ENCODE results near the gene MAP1LC3A. TPM values are rescaled to one million over a fixed set of nuclear protein-coding genes. Genes with fewer than 3 reads are reported as not detected.

Gene MAP1LC3A
- total RNA-seq, 1 experiment from 2014 or later: not detected

DNA sequence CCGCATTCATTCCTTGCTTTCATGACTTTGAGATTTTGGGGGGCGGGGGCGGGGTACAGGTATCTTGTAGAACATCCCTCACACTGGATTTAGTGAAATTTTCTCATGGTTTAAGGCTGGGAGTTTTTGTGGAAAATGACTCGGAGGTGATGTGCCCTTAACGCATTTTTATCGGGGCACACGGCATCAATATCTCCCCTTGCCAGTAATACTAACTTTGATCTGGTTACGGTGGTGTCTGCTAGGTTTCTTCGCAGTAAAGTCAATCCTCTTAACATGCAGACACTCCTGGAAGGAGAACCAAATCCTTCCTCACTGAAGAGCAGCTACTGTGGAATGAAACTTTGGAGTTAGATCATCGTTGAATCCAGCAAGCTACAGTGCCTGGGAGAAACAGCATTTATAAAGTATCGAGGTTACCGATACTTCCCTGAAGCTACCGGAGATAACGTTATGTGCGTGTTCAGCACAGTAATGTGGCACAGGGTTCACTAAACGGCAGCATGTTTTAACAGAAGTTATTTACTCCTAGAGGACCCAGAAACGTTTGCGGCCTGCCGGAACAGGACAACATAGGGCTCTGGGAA lies 43.5 kb upstream of the MAP1LC3A start:
- H3K4me1 ChIP-seq (replicated peaks; ENCODE audit: insufficient read depth): peaks cover 9% of the 10 kb centered on the region
- no peak overlapping the region for H2AFZ ChIP-seq
- H3F3A ChIP-seq (ENCODE audit: insufficient read depth, low read depth): peaks cover 62% of the 10 kb centered on the region
- no TSS peak for BruUV-seq (replicated peaks)
- TF ChIP-seq EZH2 (IDR thresholded peaks at IDR 0.05; ENCODE audit: low read depth): no peak
- TF ChIP-seq, protein P1, sequence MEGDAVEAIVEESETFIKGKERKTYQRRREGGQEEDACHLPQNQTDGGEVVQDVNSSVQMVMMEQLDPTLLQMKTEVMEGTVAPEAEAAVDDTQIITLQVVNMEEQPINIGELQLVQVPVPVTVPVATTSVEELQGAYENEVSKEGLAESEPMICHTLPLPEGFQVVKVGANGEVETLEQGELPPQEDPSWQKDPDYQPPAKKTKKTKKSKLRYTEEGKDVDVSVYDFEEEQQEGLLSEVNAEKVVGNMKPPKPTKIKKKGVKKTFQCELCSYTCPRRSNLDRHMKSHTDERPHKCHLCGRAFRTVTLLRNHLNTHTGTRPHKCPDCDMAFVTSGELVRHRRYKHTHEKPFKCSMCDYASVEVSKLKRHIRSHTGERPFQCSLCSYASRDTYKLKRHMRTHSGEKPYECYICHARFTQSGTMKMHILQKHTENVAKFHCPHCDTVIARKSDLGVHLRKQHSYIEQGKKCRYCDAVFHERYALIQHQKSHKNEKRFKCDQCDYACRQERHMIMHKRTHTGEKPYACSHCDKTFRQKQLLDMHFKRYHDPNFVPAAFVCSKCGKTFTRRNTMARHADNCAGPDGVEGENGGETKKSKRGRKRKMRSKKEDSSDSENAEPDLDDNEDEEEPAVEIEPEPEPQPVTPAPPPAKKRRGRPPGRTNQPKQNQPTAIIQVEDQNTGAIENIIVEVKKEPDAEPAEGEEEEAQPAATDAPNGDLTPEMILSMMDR (conservative IDR thresholded peaks at IDR 0.05): no peak
- H3K27ac ChIP-seq: no peak overlapping the region
- H3K4me2 ChIP-seq: no peak overlapping the region
- intact Hi-C loops (cut with micrococcal nuclease; ENCODE audit: unreplicated experiment): no loop called here
- no peak for DNase-seq
- POLR2A ChIA-PET (ENCODE audit: unreplicated experiment): interaction anchor here (0.6 to 1.0 kb wide), 5 partner anchors 51 to 369 kb away, joined by 3 to 13 read pairs (median 8); partner anchors contain the start of gene ITCH
- no peak overlapping the region for H3K4me3 ChIP-seq
- no peaks in the 10 kb centered on the region for H4K20me1 ChIP-seq (ENCODE audit: insufficient read depth)
- H3K79me2 ChIP-seq (ENCODE audit: low read depth): peaks cover 28% of the 10 kb centered on the region
- H3K36me3 ChIP-seq (ENCODE audit: low read depth): peaks cover 11% of the 10 kb centered on the region; the same call in 1 of the 2 replicates
- no peaks in the 10 kb centered on the region for H3K9me3 ChIP-seq (ENCODE audit: insufficient read depth, low read depth)
- H3K9me2 ChIP-seq (ENCODE audit: insufficient read depth): no peaks in the 10 kb centered on the region
- CTCF ChIA-PET: no interaction called here
- no peaks in the 10 kb centered on the region for H3K27me3 ChIP-seq (ENCODE audit: insufficient read depth, low read depth)

DNA sequence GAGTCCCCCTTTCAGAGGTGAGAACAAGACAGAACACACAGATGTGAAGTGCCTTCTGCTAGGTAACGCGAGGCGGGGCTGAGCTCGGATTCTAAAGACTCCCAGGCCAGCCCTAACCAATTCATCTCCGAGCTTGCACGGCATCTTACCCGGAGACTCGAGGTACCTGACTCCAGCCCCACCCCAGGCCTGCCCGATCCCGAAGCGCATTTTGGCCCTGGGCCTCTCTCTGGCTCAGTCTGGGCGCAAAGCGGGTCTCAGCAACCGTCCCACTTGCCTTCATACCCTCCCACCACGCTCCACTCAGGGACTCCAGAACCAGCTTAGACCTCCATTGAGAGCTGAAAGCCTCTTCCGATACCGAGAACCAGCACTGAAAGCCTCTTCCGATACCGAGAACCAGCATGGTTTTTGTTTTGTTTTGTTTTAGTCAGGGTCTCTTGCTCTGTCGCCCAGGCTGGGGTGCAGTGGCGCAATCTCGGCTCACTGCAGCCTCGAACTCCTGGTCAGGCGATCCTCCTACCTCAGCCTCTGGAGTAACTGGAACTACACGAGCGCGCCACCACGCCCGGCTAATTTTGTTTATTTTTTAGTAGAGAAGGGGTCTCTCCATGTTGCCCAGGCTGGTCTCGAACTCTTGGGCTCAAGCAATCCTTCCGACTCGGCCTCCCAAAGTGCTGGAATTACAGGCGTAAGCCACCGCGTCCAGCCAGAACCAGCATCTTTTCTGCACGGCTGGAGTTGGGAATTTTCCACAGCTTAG lies 42.9 kb upstream of the MAP1LC3A start:
- H3K4me1 ChIP-seq (replicated peaks; ENCODE audit: insufficient read depth): peaks cover 9% of the 10 kb centered on the region
- H3K36me3 ChIP-seq (ENCODE audit: low read depth): peaks cover 12% of the 10 kb centered on the region; the same call in 1 of the 2 replicates
- H3K9me2 ChIP-seq (ENCODE audit: insufficient read depth): no peaks in the 10 kb centered on the region
- peaks cover 31% of the 10 kb centered on the region for H3K79me2 ChIP-seq (ENCODE audit: low read depth)
- ChIA-PET CTCF (no interaction called here), POLR2A (ENCODE audit: unreplicated experiment) (interaction anchor here (0.5 to 1.0 kb wide), 9 partner anchors 43 to 369 kb away, joined by 3 to 13 read pairs (median 4); partner anchors contain the start of gene ITCH)
- no peaks in the 10 kb centered on the region for H4K20me1 ChIP-seq (ENCODE audit: insufficient read depth)
- H3F3A ChIP-seq (ENCODE audit: insufficient read depth, low read depth): peaks cover 55% of the 10 kb centered on the region
- peak overlapping the region; percentile 95 for H3K4me3 ChIP-seq
- peak in 1 of 2 experiments; percentile 49 for DNase-seq
- TF ChIP-seq EZH2 (IDR thresholded peaks at IDR 0.05; ENCODE audit: low read depth): no peak
- TF ChIP-seq, protein P1 (conservative IDR thresholded peaks at IDR 0.05): no peak
- no peaks in the 10 kb centered on the region for H3K27me3 ChIP-seq (ENCODE audit: insufficient read depth, low read depth)
- H2AFZ ChIP-seq: peak overlapping the region; percentile 73; the same call in 1 of the 2 replicates
- peak overlapping the region; percentile 69 for H3K27ac ChIP-seq
- TSS peak; percentile 75 for BruUV-seq (replicated peaks)
- intact Hi-C loops (cut with micrococcal nuclease; ENCODE audit: unreplicated experiment): loop anchor here (1.0 kb wide), 1 partner anchor 11 kb away; no protein-coding TSS in a partner anchor
- peak overlapping the region; percentile 77 for H3K4me2 ChIP-seq
- H3K9me3 ChIP-seq (ENCODE audit: insufficient read depth, low read depth): no peaks in the 10 kb centered on the region

DNA sequence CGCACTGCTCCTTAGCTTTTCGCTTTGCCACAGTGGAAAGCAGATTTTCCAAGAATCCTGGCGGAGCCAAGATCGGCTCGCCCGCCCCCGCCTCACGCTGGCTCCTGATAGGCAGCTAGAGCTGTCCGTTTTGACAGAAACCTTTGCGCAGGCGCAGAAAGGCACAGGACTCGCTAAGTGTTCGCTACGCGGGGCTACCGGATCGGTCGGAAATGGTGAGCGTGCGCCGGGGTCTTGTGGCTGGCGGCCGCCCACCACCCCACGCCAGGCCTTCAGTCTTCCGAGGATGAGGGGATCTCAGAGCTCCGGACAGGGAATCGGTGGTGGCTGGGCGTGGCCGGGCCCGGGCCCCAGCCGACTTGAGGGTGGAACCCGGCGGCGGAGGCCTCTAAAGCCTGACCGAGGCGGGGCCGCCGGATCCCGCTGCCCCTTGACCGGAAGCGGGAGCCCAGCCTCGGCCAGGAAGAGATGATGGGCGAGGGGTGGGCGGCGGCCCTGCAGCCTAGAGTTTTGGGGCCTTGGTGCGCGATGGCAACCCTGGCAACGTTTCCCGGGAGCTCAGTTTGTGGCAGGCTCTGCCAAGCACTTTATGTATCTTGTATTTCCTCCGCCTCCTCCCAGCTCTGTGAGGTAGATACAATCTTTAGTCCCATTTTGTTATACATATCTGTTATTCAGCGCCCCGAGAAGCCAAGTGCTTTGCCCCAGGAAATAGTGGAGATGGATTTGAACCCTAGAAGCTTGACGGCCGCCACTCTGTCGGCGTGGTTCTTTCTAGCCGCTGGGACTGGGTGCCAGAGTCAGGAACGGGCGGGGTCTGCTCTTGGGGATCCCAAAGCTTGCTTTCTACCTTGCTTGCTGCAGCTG lies 42.0 kb upstream of the MAP1LC3A start, which contains the start of gene DYNLRB1:
Gene DYNLRB1, plus strand, starts transcription at position 176 of the 867 bp plus-strand sequence. Its CDS starts 37 bp downstream, at position 213.
- BruUV-seq (replicated peaks): TSS peak; percentile 58
- Histone ChIP-seq H2AFZ (peak within 1 kb of the TSS; percentile 73), H4K20me1 (ENCODE audit: insufficient read depth) (no peaks in the 10 kb centered on the region), H3K27me3 (ENCODE audit: insufficient read depth, low read depth) (no peaks in the 10 kb centered on the region), H3K9me3 (ENCODE audit: insufficient read depth, low read depth) (no peaks in the 10 kb centered on the region), H3K27ac (peak within 1 kb of the TSS; percentile 69), H3K79me2 (ENCODE audit: low read depth) (peaks cover 37% of the 10 kb centered on the region), H3F3A (ENCODE audit: insufficient read depth, low read depth) (peaks cover 47% of the 10 kb centered on the region), H3K36me3 (ENCODE audit: low read depth) (peaks cover 4% of the 10 kb centered on the region; the same call in 1 of the 2 replicates), H3K4me3 (peak within 1 kb of the TSS; percentile 95), H3K9me2 (ENCODE audit: insufficient read depth) (no peaks in the 10 kb centered on the region), H3K4me1 (replicated peaks; ENCODE audit: insufficient read depth) (peaks cover 9% of the 10 kb centered on the region), H3K4me2 (peak within 1 kb of the TSS; percentile 77)
- intact Hi-C loops (cut with micrococcal nuclease; ENCODE audit: unreplicated experiment): loop anchor here (1.0 kb wide), 1 partner anchor 10 kb away; no protein-coding TSS in a partner anchor
- CTCF ChIA-PET: no interaction called here
- POLR2A ChIA-PET (ENCODE audit: unreplicated experiment): interaction anchor here (0.5 to 1.0 kb wide), 6 partner anchors 44 to 743 kb away, joined by 3 to 8 read pairs (median 4); partner anchors contain the start of gene ITCH
- TF ChIP-seq, protein P1 (conservative IDR thresholded peaks at IDR 0.05): no peak
- no peak for TF ChIP-seq EZH2 (IDR thresholded peaks at IDR 0.05; ENCODE audit: low read depth)
- peak; percentile 82 to 97 for DNase-seq

All from PC-9 (cell line).